GM19328 (cell line): Measurements from ENCODE around the gene POU2F3.

Experiments used
- ATAC-seq: cut with Tn5 transposase; IDR thresholded peaks from one replicate; pipeline ENCODE4 v1.9.1; 2021; ENCODE audit warnings: mild to moderate bottlenecking, moderate library complexity; ENCODE audit not compliant: unreplicated experiment

The POU2F3 gene

GRCh38 chr11:120239713-120240640 is at the start of gene POU2F3:
POU2F3 (plus strand) TSS chr11:120240140; CDS start chr11:120240344, 204 bp downstream.
- no peak for ATAC-seq

GRCh38 chr11:120191058-120191457 is 48.9 kb upstream of the POU2F3 start:
- ATAC-seq = no peak

- ATAC-seq = no peak
Observed at GRCh38 chr11:120192831-120193625, 46.9 kb upstream of the POU2F3 start.

- no peak for ATAC-seq
Observed at GRCh38 chr11:120194166-120194565, 45.8 kb upstream of the POU2F3 start.

- no peak for ATAC-seq
Observed at GRCh38 chr11:120195601-120196320, 44.2 kb upstream of the POU2F3 start.

- ATAC-seq = no peak
Observed at GRCh38 chr11:120196826-120197225, 43.1 kb upstream of the POU2F3 start.

- ATAC-seq = no peak
Observed at GRCh38 chr11:120197251-120197891, 42.6 kb upstream of the POU2F3 start.

GRCh38 chr11:120197977-120198376 is 42.0 kb upstream of the POU2F3 start:
- no peak for ATAC-seq

GRCh38 chr11:120198403-120198786 is 41.5 kb upstream of the POU2F3 start:
- ATAC-seq = no peak

- no peak for ATAC-seq
Observed at GRCh38 chr11:120198787-120199469, 41.0 kb upstream of the POU2F3 start.

GRCh38 chr11:120199613-120200012 is 40.3 kb upstream of the POU2F3 start:
- no peak for ATAC-seq

GRCh38 chr11:120200677-120201076 is 39.3 kb upstream of the POU2F3 start:
- no peak for ATAC-seq

- ATAC-seq = no peak
Observed at GRCh38 chr11:120201653-120202052, 38.3 kb upstream of the POU2F3 start.

- no peak for ATAC-seq
Observed at GRCh38 chr11:120203626-120204025, 36.3 kb upstream of the POU2F3 start.

- ATAC-seq = no peak
Observed at GRCh38 chr11:120205596-120206161, 34.3 kb upstream of the POU2F3 start.

GRCh38 chr11:120207512-120207911 is 32.4 kb upstream of the POU2F3 start:
- ATAC-seq = no peak

GRCh38 chr11:120208001-120208441 is 31.9 kb upstream of the POU2F3 start:
- no peak for ATAC-seq

- no peak for ATAC-seq
Observed at GRCh38 chr11:120208777-120209176, 31.2 kb upstream of the POU2F3 start.

- no peak for ATAC-seq
Observed at GRCh38 chr11:120209746-120210625, 30.0 kb upstream of the POU2F3 start.
